HCT116 (cell line): Measurements from ENCODE around the gene TAL2. TPM values are rescaled to one million over a fixed set of nuclear protein-coding genes. Genes with fewer than 3 reads are reported as not detected.

Experiments used
- ATAC-seq: fragments of 200-7000 bp; cut with Tn5 transposase; 2 replicates; pipeline ENCODE4 v1.9.1; 2020; ENCODE audit warnings: mild to moderate bottlenecking, moderate library complexity
- BruUV-seq: library from RNA; stranded (reverse); fragments of 400-500 nt; replicated peaks from 2 replicates; lab custom pipeline; 2021; lab: Mats Ljungman, UMichigan
- CTCF ChIA-PET: fragments of 300-600 bp; sonication (Branson Sonifier 250); formaldehyde crosslinking; loops from one replicate; lab custom pipeline; 2021; ENCODE audit warnings: antibody characterized with exemption; lab: Charles Lee
- POLR2A ChIA-PET: fragments of 300-600, 350-600 bp; sonication (Branson Sonifier 250); formaldehyde crosslinking; loops from one replicate; lab custom pipeline; 2021; ENCODE audit warnings: antibody characterized with exemption; lab: Charles Lee
- RAD21 ChIA-PET, 2 experiments: fragments of 300-600 bp; sonication (Branson Sonifier 250); formaldehyde crosslinking; loops; one replicate each; lab custom pipeline; 2023; ENCODE audit warnings: low total read pairs in 2 of 2; ENCODE audit not compliant: uncharacterized antibody in 2 of 2, unreplicated experiment in 2 of 2, low non-redundant PET in 1 of 2; lab: Charles Lee
- DNase-seq: peaks from one replicate; pipeline ENCODE4 v3.0.0-alpha.2; 2010; ENCODE audit warnings: low read depth, low spot score
- H2AFZ ChIP-seq: fragments of 200-600 bp; shearing (Covaris generic), sonication (generic); 2 replicates; pipeline ENCODE4 v1.6.1; 2017; ENCODE audit warnings: low read depth, mixed run types, mixed read lengths, antibody characterized with exemption, low read length; ENCODE audit not compliant: poor library complexity, severe bottlenecking
- H3K27ac ChIP-seq: 2 replicates; pipeline ENCODE4 v1.5.1; 2012; ENCODE audit warnings: low read depth, low read length
- H3K27me3 ChIP-seq: fragments of 200-600 bp; sonication (generic); 2 replicates; pipeline ENCODE4 v1.6.1; 2016; ENCODE audit warnings: mixed run types, low read length, mixed read lengths; ENCODE audit not compliant: insufficient read depth
- H3K36me3 ChIP-seq, 2 experiments: fragments of 200-500 bp in 1 of 2; fragments of 200-600 bp in 1 of 2; sonication (Bioruptor generic) in 1 of 2; sonication (generic) in 1 of 2; 2 replicates each; pipeline versions ENCODE4 v1.5.1 to v1.6.1; 2014 to 2016; ENCODE audit warnings: low read length in 2 of 2, inconsistent platforms in 1 of 2, mixed read lengths in 1 of 2, mixed run types in 1 of 2; ENCODE audit not compliant: insufficient read depth in 2 of 2, control insufficient read depth in 1 of 2
- H3K4me1 ChIP-seq, 2 experiments: fragments of 200-600 bp in 1 of 2; sonication (generic) in 1 of 2; 2 replicates each; pipeline versions ENCODE4 v1.5.1 to v1.6.1; 2012 to 2017; ENCODE audit warnings: low read length in 2 of 2, inconsistent platforms in 1 of 2, mild to moderate bottlenecking in 1 of 2, mixed read lengths in 1 of 2, mixed run types in 1 of 2, moderate library complexity in 1 of 2; ENCODE audit not compliant: insufficient read depth in 2 of 2, control insufficient read depth in 1 of 2
- H3K4me2 ChIP-seq: fragments of 200-600 bp; sonication (generic); 2 replicates; pipeline ENCODE4 v1.6.1; 2017; ENCODE audit warnings: mixed run types, low read length, mixed read lengths
- H3K4me3 ChIP-seq, 2 experiments: fragments of 200-600 bp in 1 of 2; sonication (generic) in 1 of 2; replicated peaks in 1 of 2; 2 replicates each; pipeline ENCODE4 v1.5.1; 2011 to 2016; ENCODE audit warnings: low read length in 2 of 2, control low read depth in 1 of 2, low read depth in 1 of 2, mild to moderate bottlenecking in 1 of 2, mixed read lengths in 1 of 2, mixed run types in 1 of 2
- H3K79me2 ChIP-seq: fragments of 200-600 bp; sonication (generic); 2 replicates; pipeline ENCODE4 v1.6.1; 2017; ENCODE audit warnings: mild to moderate bottlenecking, mixed run types, low read length, moderate library complexity, mixed read lengths; ENCODE audit not compliant: insufficient read depth
- H3K9ac ChIP-seq: fragments of 200-600 bp; sonication (generic); 2 replicates; pipeline ENCODE4 v1.6.1; 2016; ENCODE audit warnings: low read length, mixed read lengths
- H3K9me2 ChIP-seq: fragments of 200-600 bp; sonication (generic), shearing (Covaris generic); 2 replicates; pipeline ENCODE4 v1.6.1; 2017; ENCODE audit warnings: mixed run types, mild to moderate bottlenecking, moderate library complexity; ENCODE audit not compliant: insufficient read depth
- H3K9me3 ChIP-seq, 2 experiments: fragments of 200-500 bp in 1 of 2; fragments of 200-600 bp in 1 of 2; sonication (Bioruptor generic) in 1 of 2; sonication (generic) in 1 of 2; 2 replicates each; pipeline ENCODE4 v1.6.1; 2014 to 2017; ENCODE audit warnings: low read length in 2 of 2, mixed read lengths in 2 of 2, inconsistent platforms in 1 of 2, low read depth in 1 of 2, mild to moderate bottlenecking in 1 of 2, mixed run types in 1 of 2, moderate library complexity in 1 of 2; ENCODE audit not compliant: control insufficient read depth in 1 of 2, insufficient read depth in 1 of 2
- H4K20me1 ChIP-seq: fragments of 200-600 bp; sonication (generic), shearing (Covaris generic); 2 replicates; pipeline ENCODE4 v1.6.1; 2017; ENCODE audit warnings: mixed run types, mild to moderate bottlenecking, moderate library complexity; ENCODE audit not compliant: insufficient read depth
- CTCF ChIP-seq, 3 experiments: fragments of 200-600 bp in 1 of 3; sonication (generic) in 1 of 3; IDR thresholded peaks in 2 of 3; conservative IDR thresholded peaks in 1 of 3; 2 replicates each; pipeline ENCODE4 v1.5.1; 2012 to 2017; ENCODE audit warnings: low read depth in 2 of 3, low read length in 2 of 3, antibody characterized with exemption in 1 of 3, borderline replicate concordance in 1 of 3, control low read depth in 1 of 3, mild to moderate bottlenecking in 1 of 3, mixed read lengths in 1 of 3, mixed run types in 1 of 3, moderate library complexity in 1 of 3; ENCODE audit not compliant: insufficient read depth in 1 of 3
- EGR1 ChIP-seq: IDR thresholded peaks from 2 replicates; pipeline ENCODE4 v1.6.1; 2012; ENCODE audit warnings: low read depth
- ELF1 ChIP-seq: IDR thresholded peaks from 2 replicates; pipeline ENCODE4 v1.6.1; 2012; ENCODE audit warnings: low read depth, borderline replicate concordance
- EZH2phosphoT487 ChIP-seq: fragments of 200-600 bp; IDR thresholded peaks from 2 replicates; pipeline ENCODE4 v1.6.1; 2018; ENCODE audit warnings: antibody characterized with exemption, borderline replicate concordance
- FOSL1 ChIP-seq: IDR thresholded peaks from 2 replicates; pipeline ENCODE4 v1.6.1; 2012; ENCODE audit warnings: low read depth
- JUND ChIP-seq: IDR thresholded peaks from 2 replicates; pipeline ENCODE4 v1.6.1; 2012
- POLR2AphosphoS5 ChIP-seq: IDR thresholded peaks from 2 replicates; pipeline ENCODE4 v1.6.1; 2011; ENCODE audit warnings: mild to moderate bottlenecking, low read depth, low read length, moderate library complexity
- SP1 ChIP-seq: IDR thresholded peaks from 2 replicates; pipeline ENCODE4 v1.6.1; 2012; ENCODE audit warnings: low read depth
- SRF ChIP-seq: IDR thresholded peaks from 2 replicates; pipeline ENCODE4 v1.6.1; 2012; ENCODE audit warnings: low read depth
- TCF7L2 ChIP-seq: IDR thresholded peaks from 2 replicates; pipeline ENCODE4 v1.7.0; 2011; ENCODE audit warnings: borderline replicate concordance, inconsistent platforms; ENCODE audit not compliant: insufficient read depth, insufficient read length; ENCODE audit errors: extremely low read depth
- YY1 ChIP-seq: IDR thresholded peaks from 2 replicates; pipeline ENCODE4 v1.6.1; 2011; ENCODE audit warnings: low read length, low read depth, moderate library complexity, mild to moderate bottlenecking; ENCODE audit not compliant: insufficient replicate concordance; ENCODE audit errors: extremely low read depth
- ZFX ChIP-seq: fragments of 450-650 bp; IDR thresholded peaks from 2 replicates; pipeline ENCODE4 v1.6.1; 2017
- intact Hi-C: fragments of 100-400 bp; cut with micrococcal nuclease; formaldehyde crosslinking; loops from 2 replicates; pipeline ENCODE4 v1.10.0; 2022
- total RNA-seq: library from RNA; stranded (reverse); gene quantifications from one replicate; pipeline ENCODE4 v1.2.1, GENCODE V29; 2021; ENCODE audit not compliant: unreplicated experiment

Gene TAL2
- total RNA-seq, 1 experiment from 2014 or later: not detected

DNA sequence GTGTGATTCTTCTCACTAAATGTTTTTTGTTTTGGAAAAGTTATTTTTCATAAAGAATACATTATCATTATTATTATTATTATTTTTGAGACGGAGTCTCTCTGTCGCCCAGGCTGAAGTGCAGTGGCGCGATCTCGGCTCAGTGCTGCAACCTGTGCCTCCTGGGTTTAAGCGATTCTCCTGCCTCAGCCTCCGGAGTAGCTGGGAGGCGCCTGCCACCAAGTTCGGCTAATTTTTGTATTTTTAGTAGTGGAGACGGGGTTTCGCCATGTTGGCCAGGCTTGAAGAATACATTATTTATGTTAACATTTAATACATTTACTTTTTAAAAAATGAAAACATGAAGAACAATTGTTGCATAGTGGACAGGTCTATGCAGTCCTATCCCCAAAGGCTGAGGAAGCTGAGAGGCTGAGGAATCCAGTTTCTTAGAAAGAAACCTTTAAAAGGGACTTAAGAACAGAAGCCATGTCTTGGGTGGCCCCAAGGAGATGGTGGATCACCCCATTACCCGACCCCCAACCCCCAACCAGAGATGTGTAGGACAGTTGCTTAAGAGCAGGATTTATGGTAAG lies 34.0 kb downstream of the TAL2 start:
- no peak overlapping the region for H3K27ac ChIP-seq
- H3K27me3 ChIP-seq: peaks cover 17% of the 10 kb centered on the region
- intact Hi-C loops: no loop called here
- no peaks in the 10 kb centered on the region for H3K36me3 ChIP-seq
- TF ChIP-seq YY1 (no peak), FOSL1 (no peak), SRF (no peak), SP1 (no peak), CTCF (IDR thresholded peaks at IDR 0.05 in 2 of 3, conservative IDR thresholded peaks at IDR 0.05 in 1 of 3; ENCODE audit: borderline replicate concordance in 1 of 3, insufficient read depth in 1 of 3, low read depth in 2 of 3, low read length in 2 of 3) (no peak), TCF7L2 (no peak), POLR2AphosphoS5 (no peak), JUND (no peak), EZH2phosphoT487 (no peak), ZFX (no peak), ELF1 (no peak), EGR1 (no peak)
- TF ChIP-seq, all 23 proteins: peak for 0
- RAD21 ChIA-PET: no interaction called here
- BruUV-seq: no TSS peak
- Histone ChIP-seq H3K9me3 (no peaks in the 10 kb centered on the region), H3K9ac (no peak overlapping the region), H2AFZ (no peak overlapping the region), H3K4me3 (no peak overlapping the region), H3K4me2 (no peak overlapping the region), H4K20me1 (no peaks in the 10 kb centered on the region), H3K9me2 (no peaks in the 10 kb centered on the region), H3K79me2 (peaks cover 49% of the 10 kb centered on the region), H3K4me1 (peaks cover 5 to 18% of the 10 kb centered on the region in 2 experiments; a peak in 3 of 4 replicates)
- DNase-seq (no peak), ATAC-seq (no peak)
- POLR2A ChIA-PET: no interaction called here
- CTCF ChIA-PET: no interaction called here
